Stomach (tissue), 4 donors: Measurements from ENCODE around the gene SGMS1.

Source experiments
- EP300 ChIP-seq: sonication (generic); formaldehyde crosslinking; IDR thresholded peaks from one replicate; pipeline ENCODE4 v1.6.1; 2017; ENCODE audit warnings: antibody characterized with exemption
- POLR2A ChIP-seq, 4 donors: fragments of 450-650 bp; IDR thresholded peaks; one replicate each; pipeline ENCODE4 v1.6.1; 2016; ENCODE audit warnings: antibody characterized with exemption in 4 of 4, control low read depth in 2 of 4, mild to moderate bottlenecking in 1 of 4, moderate library complexity in 1 of 4
- POLR2AphosphoS5 ChIP-seq, 3 donors: sonication (generic); formaldehyde crosslinking; IDR thresholded peaks; one replicate each; pipeline ENCODE4 v1.6.1; 2016; ENCODE audit warnings: antibody characterized with exemption in 3 of 3
- TF ChIP-seq, protein P1 (sequence below), 7 experiments: fragments of 450-650 bp in 4 of 7; fragments of 200-600 bp in 3 of 7; sonication (generic) in 3 of 7; IDR thresholded peaks; one replicate each; pipeline ENCODE4 v1.5.1; 2016 to 2019; ENCODE audit warnings: antibody characterized with exemption in 7 of 7, control low read depth in 2 of 7, mild to moderate bottlenecking in 1 of 7

DNA sequence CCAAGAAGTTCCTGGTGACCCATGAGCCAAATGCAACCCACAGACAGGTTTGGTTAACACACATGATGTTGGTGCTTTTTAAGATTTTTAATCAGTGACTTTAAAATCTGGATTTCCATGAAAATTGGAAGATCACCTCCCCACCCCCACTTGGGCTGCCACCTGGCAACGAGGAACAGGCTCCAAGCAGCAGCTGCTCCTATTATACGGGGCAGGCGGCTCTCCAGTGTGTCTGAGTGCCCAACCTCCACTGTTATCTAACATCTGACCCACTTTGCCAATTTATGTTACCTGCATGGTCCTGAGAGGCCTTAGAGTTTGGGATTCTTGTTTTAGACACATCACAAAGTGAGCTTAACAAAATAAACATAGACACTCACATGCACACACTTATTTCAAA lies 56.4 kb downstream of the SGMS1 start:
- TF ChIP-seq, protein P1, sequence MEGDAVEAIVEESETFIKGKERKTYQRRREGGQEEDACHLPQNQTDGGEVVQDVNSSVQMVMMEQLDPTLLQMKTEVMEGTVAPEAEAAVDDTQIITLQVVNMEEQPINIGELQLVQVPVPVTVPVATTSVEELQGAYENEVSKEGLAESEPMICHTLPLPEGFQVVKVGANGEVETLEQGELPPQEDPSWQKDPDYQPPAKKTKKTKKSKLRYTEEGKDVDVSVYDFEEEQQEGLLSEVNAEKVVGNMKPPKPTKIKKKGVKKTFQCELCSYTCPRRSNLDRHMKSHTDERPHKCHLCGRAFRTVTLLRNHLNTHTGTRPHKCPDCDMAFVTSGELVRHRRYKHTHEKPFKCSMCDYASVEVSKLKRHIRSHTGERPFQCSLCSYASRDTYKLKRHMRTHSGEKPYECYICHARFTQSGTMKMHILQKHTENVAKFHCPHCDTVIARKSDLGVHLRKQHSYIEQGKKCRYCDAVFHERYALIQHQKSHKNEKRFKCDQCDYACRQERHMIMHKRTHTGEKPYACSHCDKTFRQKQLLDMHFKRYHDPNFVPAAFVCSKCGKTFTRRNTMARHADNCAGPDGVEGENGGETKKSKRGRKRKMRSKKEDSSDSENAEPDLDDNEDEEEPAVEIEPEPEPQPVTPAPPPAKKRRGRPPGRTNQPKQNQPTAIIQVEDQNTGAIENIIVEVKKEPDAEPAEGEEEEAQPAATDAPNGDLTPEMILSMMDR (IDR thresholded peaks at IDR 0.05): no peak
- no peak for TF ChIP-seq EP300
- no peak for TF ChIP-seq POLR2AphosphoS5 (IDR thresholded peaks at IDR 0.05)
- TF ChIP-seq POLR2A (IDR thresholded peaks at IDR 0.05): no peak
